Measurements from ENCODE around the gene PPP6R1. TPM values are rescaled to one million over a fixed set of nuclear protein-coding genes. Genes with fewer than 3 reads are reported as not detected.

Gene PPP6R1
- total RNA-seq, 1 experiment from 2014 or later, result 79.7 TPM

GRCh38 chr19:55241143-55241934 lies 17.5 kb downstream of the PPP6R1 start:
- no peak for DNase-seq
- Histone ChIP-seq H3K14ac (ENCODE audit: insufficient read depth, low read length) (no peak overlapping the region), H2BK15ac (ENCODE audit: low read depth, low read length) (no peak overlapping the region), H3K4me2 (ENCODE audit: insufficient read depth, insufficient read length, low read length) (no peak overlapping the region), H3K9me3 (ENCODE audit: control insufficient read depth, low read depth, low read length) (no peaks in the 10 kb centered on the region), H3K56ac (ENCODE audit: insufficient read length, low read depth, low read length) (no peak overlapping the region), H3K79me2 (ENCODE audit: insufficient read depth, low read length) (no peaks in the 10 kb centered on the region), H4K8ac (replicated peaks; ENCODE audit: insufficient read length, low read depth, low read length) (no peak overlapping the region), H2BK12ac (ENCODE audit: insufficient read length, low read depth, low read length) (no peak overlapping the region), H4K20me1 (ENCODE audit: control insufficient read depth, insufficient read depth, insufficient read length) (no peaks in the 10 kb centered on the region), H3K18ac (ENCODE audit: insufficient read length, low read depth, low read length) (no peak overlapping the region), H4K91ac (ENCODE audit: insufficient read length, low read depth, low read length) (no peak overlapping the region), H3K79me1 (ENCODE audit: insufficient read depth, low read depth, low read length, poor library complexity, severe bottlenecking) (no peaks in the 10 kb centered on the region), H3K23ac (ENCODE audit: insufficient read length, low read depth, low read length) (no peak overlapping the region), H3K23me2 (ENCODE audit: insufficient read length, low read depth, low read length, poor library complexity, severe bottlenecking) (no peaks in the 10 kb centered on the region), H3K4me1 (ENCODE audit: insufficient read depth, low read length) (no peaks in the 10 kb centered on the region), H4K5ac (ENCODE audit: insufficient read length, low read depth, low read length) (no peak overlapping the region), H2BK5ac (ENCODE audit: insufficient read length, low read length) (no peak overlapping the region), H2AFZ (ENCODE audit: low read length) (no peak overlapping the region), H3K4ac (ENCODE audit: low read depth, low read length) (no peak overlapping the region), H3K27me3 (ENCODE audit: insufficient read depth, low read length) (no peaks in the 10 kb centered on the region), H3T11ph (ENCODE audit: low read length) (no peak overlapping the region), H3K27ac (ENCODE audit: insufficient read length, low read depth, low read length) (no peak overlapping the region), H2BK20ac (ENCODE audit: low read depth, low read length, poor library complexity, severe bottlenecking) (no peak overlapping the region), H2AK5ac (ENCODE audit: insufficient read length, low read length) (no peak overlapping the region), H3K9ac (ENCODE audit: extremely low read depth, insufficient read length, low read length) (no peak overlapping the region), H2BK120ac (ENCODE audit: low read depth, low read length, poor library complexity, severe bottlenecking) (no peak overlapping the region)
- H3K4me1 Mint-ChIP-seq, result no peaks in the 10 kb centered on the region
- H3K9me3 Mint-ChIP-seq, result no peaks in the 10 kb centered on the region
- no CpG with 5 or more reads among the region's 37 CpGs for WGBS (ENCODE audit: extremely low coverage, insufficient read length, low lambda C conversion rate)
- no peak overlapping the region for H3K4me3 Mint-ChIP-seq
- TF ChIP-seq, protein P1, sequence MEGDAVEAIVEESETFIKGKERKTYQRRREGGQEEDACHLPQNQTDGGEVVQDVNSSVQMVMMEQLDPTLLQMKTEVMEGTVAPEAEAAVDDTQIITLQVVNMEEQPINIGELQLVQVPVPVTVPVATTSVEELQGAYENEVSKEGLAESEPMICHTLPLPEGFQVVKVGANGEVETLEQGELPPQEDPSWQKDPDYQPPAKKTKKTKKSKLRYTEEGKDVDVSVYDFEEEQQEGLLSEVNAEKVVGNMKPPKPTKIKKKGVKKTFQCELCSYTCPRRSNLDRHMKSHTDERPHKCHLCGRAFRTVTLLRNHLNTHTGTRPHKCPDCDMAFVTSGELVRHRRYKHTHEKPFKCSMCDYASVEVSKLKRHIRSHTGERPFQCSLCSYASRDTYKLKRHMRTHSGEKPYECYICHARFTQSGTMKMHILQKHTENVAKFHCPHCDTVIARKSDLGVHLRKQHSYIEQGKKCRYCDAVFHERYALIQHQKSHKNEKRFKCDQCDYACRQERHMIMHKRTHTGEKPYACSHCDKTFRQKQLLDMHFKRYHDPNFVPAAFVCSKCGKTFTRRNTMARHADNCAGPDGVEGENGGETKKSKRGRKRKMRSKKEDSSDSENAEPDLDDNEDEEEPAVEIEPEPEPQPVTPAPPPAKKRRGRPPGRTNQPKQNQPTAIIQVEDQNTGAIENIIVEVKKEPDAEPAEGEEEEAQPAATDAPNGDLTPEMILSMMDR (conservative IDR thresholded peaks at IDR 0.05), result no peak
- peaks cover 33 to 82% (median 78%) of the 10 kb centered on the region in 3 experiments; a peak in 6 of 7 replicates for H3K36me3 Mint-ChIP-seq (ENCODE audit: insufficient read depth in 1 of 3, low read depth in 3 of 3)
- H3K27me3 Mint-ChIP-seq (ENCODE audit: low read depth), result no peaks in the 10 kb centered on the region
- H3K27ac Mint-ChIP-seq, result no peak overlapping the region; a peak in 1 of 7 replicates

Measured in H9 (cell line).